Measurements from ENCODE around the gene PEF1. TPM values are rescaled to one million over a fixed set of nuclear protein-coding genes. Genes with fewer than 3 reads are reported as not detected.

PEF1 gene
- total and polyA plus RNA-seq, 2 donors (not counting 3 experiments of a cell fraction or from before 2014, with no cell fraction given), result 73.3 to 161 TPM

- peak; percentile 73 for DNase-seq (ENCODE audit: low read depth, low spot score)
- Histone ChIP-seq H2AFZ (ENCODE audit: low read depth, low read length) (no peak overlapping the region), H3K9ac (replicated peaks; ENCODE audit: extremely low read depth, insufficient read depth, low read length) (no peak overlapping the region), H4K20me1 (replicated peaks; ENCODE audit: control insufficient read depth, extremely low read depth, insufficient read depth, low read length) (no peaks in the 10 kb centered on the region), H3K4me1 (ENCODE audit: control insufficient read depth, extremely low read depth, insufficient read depth, low read length) (peaks cover 28% of the 10 kb centered on the region), H3K4me2 (ENCODE audit: insufficient read depth, low read length) (no peak overlapping the region), H3K36me3 (ENCODE audit: control insufficient read depth in 2 of 2, extremely low read depth in 1 of 2, insufficient read depth in 2 of 2, low read length in 2 of 2) (no peaks in the 10 kb centered on the region), H3K4me3 (replicated peaks in 1 of 3; ENCODE audit: insufficient read depth in 1 of 3, low read depth in 1 of 3, low read length in 3 of 3) (no peak overlapping the region), H3K9me3 (replicated peaks; ENCODE audit: control insufficient read depth, insufficient read depth, low read length) (no peaks in the 10 kb centered on the region), H3K79me2 (ENCODE audit: control insufficient read depth, insufficient read depth, low read length) (no peaks in the 10 kb centered on the region), H3K27me3 (ENCODE audit: control insufficient read depth in 2 of 2, insufficient read depth in 2 of 2, low read length in 2 of 2) (no peaks in the 10 kb centered on the region), H3K9me1 (replicated peaks; ENCODE audit: control insufficient read depth, extremely low read depth, insufficient read depth, low read length) (no peaks in the 10 kb centered on the region), H3K27ac (ENCODE audit: insufficient read depth, low read depth, low read length) (no peak overlapping the region)
- peak; percentile 78 for FAIRE-seq
- ChIA-PET POLR2A (no interaction called here), CTCF (interaction anchor here (0.7 to 5.5 kb wide), 13 partner anchors 8 to 171 kb away, joined by 3 to 73 read pairs (median 3); no protein-coding TSS in a partner anchor)
- dilution Hi-C loops (cut with MboI; ENCODE audit: extremely low pct_ligation_motif_present, low sequenced_read_pairs) (no loop called here), intact Hi-C loops (cut with micrococcal nuclease) (loop anchor here (1.0 kb wide), 2 partner anchors 30 to 45 kb away; no protein-coding TSS in a partner anchor)
- TF ChIP-seq FOS (IDR thresholded peaks at IDR 0.05; ENCODE audit: borderline replicate concordance, insufficient read depth, low read length), result no peak
- TF ChIP-seq MYC (IDR thresholded peaks at IDR 0.05; ENCODE audit: low read depth, low read length), result no peak
- TF ChIP-seq CTCF (IDR thresholded peaks at IDR 0.05; ENCODE audit: extremely low read depth in 1 of 2, insufficient read depth in 1 of 2, low read depth in 1 of 2, low read length in 2 of 2), result peak; percentile 95 to 96
- BruUV-seq (replicated peaks), result no TSS peak
These were observed 50.7 kb downstream of the PEF1 start for GRCh38 chr1:31593770-31594632.
